Trophoblast cell (in vitro differentiated cells and primary cell): ENCODE results near the gene SPPL2B.
A peak's percentile ranks its signal among the peaks of the same experiment; 100 is the strongest.

Source experiments
- DNase-seq, 2 donors: peaks; one replicate each; pipeline ENCODE4 v3.0.0-alpha.2; 2016
- H2AFZ ChIP-seq: 2 replicates; pipeline ENCODE4 v1.6.1; 2013; ENCODE audit warnings: low read length, moderate library complexity, mild to moderate bottlenecking; ENCODE audit not compliant: insufficient read depth, poor library complexity
- H2AK5ac ChIP-seq: 2 replicates; pipeline ENCODE4 v1.6.1; 2013; ENCODE audit warnings: mild to moderate bottlenecking, low read length
- H2BK120ac ChIP-seq: 2 replicates; pipeline ENCODE4 v1.6.1; 2013; ENCODE audit warnings: low read length, mild to moderate bottlenecking, moderate library complexity; ENCODE audit not compliant: insufficient read depth, poor library complexity
- H2BK12ac ChIP-seq: 2 replicates; pipeline ENCODE4 v1.6.1; 2013; ENCODE audit warnings: mild to moderate bottlenecking, low read length, moderate library complexity
- H2BK5ac ChIP-seq: 2 replicates; pipeline ENCODE4 v1.6.1; 2013; ENCODE audit warnings: low read length, low read depth, moderate library complexity, mild to moderate bottlenecking; ENCODE audit not compliant: poor library complexity
- H3K14ac ChIP-seq: 2 replicates; pipeline ENCODE4 v1.6.1; 2013; ENCODE audit warnings: mild to moderate bottlenecking, low read length
- H3K18ac ChIP-seq: 2 replicates; pipeline ENCODE4 v1.6.1; 2013; ENCODE audit warnings: mild to moderate bottlenecking, low read length
- H3K23ac ChIP-seq: 2 replicates; pipeline ENCODE4 v1.6.1; 2013; ENCODE audit warnings: low read length
- H3K27ac ChIP-seq: 2 replicates; pipeline ENCODE4 v1.5.1; 2013; ENCODE audit warnings: low read depth, mild to moderate bottlenecking, inconsistent platforms, low read length, moderate library complexity
- H3K27me3 ChIP-seq: 2 replicates; pipeline ENCODE4 v1.6.1; 2013; ENCODE audit warnings: inconsistent platforms, mild to moderate bottlenecking, low read length, moderate library complexity; ENCODE audit not compliant: insufficient read depth
- H3K36me3 ChIP-seq, 2 experiments: 1 replicate in 1 of 2; 2 replicates in 1 of 2; pipeline ENCODE4 v1.6.1; 2013; ENCODE audit warnings: low read length in 2 of 2, mild to moderate bottlenecking in 2 of 2, moderate library complexity in 1 of 2; ENCODE audit not compliant: insufficient read depth in 2 of 2, control insufficient read depth in 1 of 2
- H3K4ac ChIP-seq: 2 replicates; pipeline ENCODE4 v1.6.1; 2013; ENCODE audit warnings: low read depth, mild to moderate bottlenecking, low read length, moderate library complexity
- H3K4me1 ChIP-seq, 2 experiments: 1 replicate in 1 of 2; 2 replicates in 1 of 2; pipeline ENCODE4 v1.6.1; 2013; ENCODE audit warnings: low read length in 2 of 2, mild to moderate bottlenecking in 2 of 2, moderate library complexity in 1 of 2; ENCODE audit not compliant: insufficient read depth in 2 of 2, control insufficient read depth in 1 of 2
- H3K4me2 ChIP-seq: 2 replicates; pipeline ENCODE4 v1.6.1; 2013; ENCODE audit warnings: inconsistent platforms, mild to moderate bottlenecking, low read length, moderate library complexity
- H3K4me3 ChIP-seq: 2 replicates; pipeline ENCODE4 v1.5.1; 2013; ENCODE audit warnings: mild to moderate bottlenecking, low read depth, low read length, inconsistent platforms
- H3K79me1 ChIP-seq: one replicate; pipeline ENCODE4 v1.6.1; 2013; ENCODE audit warnings: low read length
- H3K79me2 ChIP-seq: 2 replicates; pipeline ENCODE4 v1.6.1; 2013; ENCODE audit warnings: low read length, mild to moderate bottlenecking; ENCODE audit not compliant: control insufficient read depth, insufficient read depth, poor library complexity
- H3K9ac ChIP-seq: 2 replicates; pipeline ENCODE4 v1.6.1; 2013; ENCODE audit warnings: mild to moderate bottlenecking, low read length
- H3K9me3 ChIP-seq: 2 replicates; pipeline ENCODE4 v1.6.1; 2013; ENCODE audit warnings: low read depth, mild to moderate bottlenecking, control low read depth, inconsistent platforms, low read length; ENCODE audit not compliant: insufficient read depth
- H4K12ac ChIP-seq: 2 replicates; pipeline ENCODE4 v1.6.1; 2013; ENCODE audit warnings: low read depth, mild to moderate bottlenecking, low read length, moderate library complexity
- H4K8ac ChIP-seq: 2 replicates; pipeline ENCODE4 v1.6.1; 2013; ENCODE audit warnings: low read depth, mild to moderate bottlenecking, low read length, moderate library complexity
- H4K91ac ChIP-seq: one replicate; pipeline ENCODE4 v1.6.1; 2013; ENCODE audit warnings: low read depth, mild to moderate bottlenecking, low read length, moderate library complexity
- WGBS: extraction: QIAGEN DNeasy Blood & Tissue Kit; methylation state at CpG from one replicate; pipeline ENCODE4 v1.1.7; 2013; ENCODE audit warnings: missing lambda C conversion rate; ENCODE audit not compliant: insufficient read length, insufficient coverage; ENCODE audit errors: extremely low coverage; 5-methylcytosine and 5-hydroxymethylcytosine counted together

Gene SPPL2B

DNA sequence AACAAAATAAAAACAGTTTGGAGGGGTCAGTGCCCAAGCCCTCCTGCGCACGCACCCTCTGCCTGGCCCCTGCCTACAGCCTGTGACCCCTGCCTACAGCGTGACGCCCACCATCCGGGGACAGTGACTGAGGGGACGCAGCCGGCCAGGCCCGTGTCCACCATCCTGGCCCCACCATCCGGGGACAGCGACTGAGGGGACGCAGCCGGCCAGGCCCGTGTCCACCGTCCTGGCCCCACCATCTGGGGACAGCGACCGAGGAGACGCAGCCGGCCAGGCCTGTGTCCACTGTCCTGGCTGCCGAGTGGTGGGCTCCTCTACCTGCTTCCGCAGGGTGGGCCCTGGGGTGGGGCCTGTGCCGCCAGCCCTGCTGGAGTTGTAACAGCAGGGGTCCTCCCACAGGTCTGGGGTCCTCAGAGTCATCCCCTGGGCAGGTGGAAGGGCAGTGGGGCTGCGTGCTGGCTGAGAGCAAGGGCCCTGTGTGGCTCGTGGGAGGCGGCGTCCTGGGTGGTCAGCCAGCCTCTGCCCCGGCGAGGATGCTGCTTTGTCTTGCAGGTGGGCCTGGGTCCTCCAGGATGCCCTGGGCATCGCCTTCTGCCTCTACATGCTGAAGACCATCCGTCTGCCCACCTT is 14.3 kb downstream of the SPPL2B start:
- H3K79me1 ChIP-seq = peaks cover 12% of the 10 kb centered on the region
- H3K23ac ChIP-seq = no peak overlapping the region
- no peak overlapping the region for H3K4me3 ChIP-seq
- peaks cover 30 to 32% of the 10 kb centered on the region in 2 experiments for H3K36me3 ChIP-seq
- peak overlapping the region; percentile 37 for H4K8ac ChIP-seq
- H3K79me2 ChIP-seq = peaks cover 4% of the 10 kb centered on the region
- peak overlapping the region; percentile 84 for H4K91ac ChIP-seq
- H3K14ac ChIP-seq = peak overlapping the region; percentile 57
- no peaks in the 10 kb centered on the region for H3K9me3 ChIP-seq
- DNase-seq = no peak
- no peak overlapping the region for H3K9ac ChIP-seq
- peak overlapping the region; percentile 48 for H2BK120ac ChIP-seq
- no peak overlapping the region for H2AFZ ChIP-seq
- peak overlapping the region; percentile 92 for H2BK12ac ChIP-seq
- peak overlapping the region; percentile 67 for H2AK5ac ChIP-seq
- no peak overlapping the region for H4K12ac ChIP-seq
- H3K4me1 ChIP-seq = peaks cover 16 to 18% of the 10 kb centered on the region in 2 experiments
- H3K4me2 ChIP-seq = no peak overlapping the region
- H3K4ac ChIP-seq = peak overlapping the region; percentile 38
- no CpG with 5 or more reads among the region's 29 CpGs for WGBS
- H3K18ac ChIP-seq = peak overlapping the region; percentile 84
- no peak overlapping the region for H3K27ac ChIP-seq
- H3K27me3 ChIP-seq = no peaks in the 10 kb centered on the region
- peak overlapping the region; percentile 4 for H2BK5ac ChIP-seq

DNA sequence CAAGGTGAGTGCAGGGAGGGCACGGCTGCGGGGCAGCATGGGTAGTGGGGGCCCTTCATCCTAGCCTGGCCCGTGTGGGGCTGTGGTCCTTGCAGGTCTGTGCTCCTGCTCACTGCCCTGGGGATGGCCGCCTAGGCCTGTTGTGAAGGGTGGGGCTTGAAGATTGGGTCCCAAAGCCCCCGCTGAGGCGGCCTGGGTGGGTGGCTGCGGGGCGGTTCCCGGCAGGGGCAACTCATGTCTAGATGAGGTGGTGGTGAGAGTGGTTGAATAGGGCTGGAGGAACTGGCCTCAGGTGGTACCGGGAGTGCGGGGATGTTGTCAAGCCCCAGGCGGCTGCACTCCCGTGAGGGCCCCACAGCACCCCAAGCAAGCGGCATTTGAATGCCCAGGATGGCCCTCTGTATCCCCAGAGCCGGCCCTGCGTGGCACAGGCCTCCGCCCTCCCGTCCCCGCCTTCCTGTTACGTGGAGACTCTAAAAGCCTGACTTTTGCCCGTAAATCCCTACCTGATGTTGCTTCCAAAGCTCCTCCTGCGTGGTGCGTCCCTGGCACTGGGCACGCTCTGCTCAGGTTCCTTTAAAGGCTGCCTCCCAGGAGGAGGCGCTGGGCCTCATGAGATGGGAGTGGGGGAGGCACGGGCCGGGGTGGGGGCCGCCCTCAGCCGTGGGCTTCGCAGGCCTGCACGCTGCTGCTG is 15.0 kb downstream of the SPPL2B start:
- Histone ChIP-seq H4K91ac (peak overlapping the region; percentile 84), H3K4me1 (peaks cover 16 to 17% of the 10 kb centered on the region in 2 experiments), H2BK120ac (no peak overlapping the region), H3K36me3 (peaks cover 31 to 32% of the 10 kb centered on the region in 2 experiments), H3K4me3 (no peak overlapping the region), H3K23ac (no peak overlapping the region), H4K8ac (no peak overlapping the region), H3K27me3 (no peaks in the 10 kb centered on the region), H2AK5ac (peak overlapping the region; percentile 38), H3K79me1 (peaks cover 12% of the 10 kb centered on the region), H3K9me3 (no peaks in the 10 kb centered on the region), H2BK12ac (no peak overlapping the region), H3K4me2 (no peak overlapping the region), H3K79me2 (peaks cover 4% of the 10 kb centered on the region), H4K12ac (no peak overlapping the region), H2BK5ac (no peak overlapping the region), H2AFZ (no peak overlapping the region), H3K27ac (no peak overlapping the region), H3K9ac (no peak overlapping the region), H3K14ac (no peak overlapping the region), H3K4ac (no peak overlapping the region), H3K18ac (no peak overlapping the region)
- WGBS = no CpG with 5 or more reads among the region's 31 CpGs
- no peak for DNase-seq

- H2BK5ac ChIP-seq = no peak overlapping the region
- peaks cover 12% of the 10 kb centered on the region for H3K79me1 ChIP-seq
- no peak overlapping the region for H2BK12ac ChIP-seq
- no peak overlapping the region for H3K27ac ChIP-seq
- no peak overlapping the region for H2AFZ ChIP-seq
- H3K23ac ChIP-seq = no peak overlapping the region
- H3K9me3 ChIP-seq = no peaks in the 10 kb centered on the region
- no peak overlapping the region for H2AK5ac ChIP-seq
- no peak overlapping the region for H4K12ac ChIP-seq
- H3K9ac ChIP-seq = no peak overlapping the region
- WGBS = no CpG with 5 or more reads among the region's 24 CpGs
- H3K27me3 ChIP-seq = no peaks in the 10 kb centered on the region
- H4K91ac ChIP-seq = no peak overlapping the region
- H3K4me2 ChIP-seq = no peak overlapping the region
- no peak overlapping the region for H3K4ac ChIP-seq
- H3K4me3 ChIP-seq = no peak overlapping the region
- peaks cover 4% of the 10 kb centered on the region for H3K79me2 ChIP-seq
- H3K14ac ChIP-seq = no peak overlapping the region
- H2BK120ac ChIP-seq = no peak overlapping the region
- H4K8ac ChIP-seq = no peak overlapping the region
- H3K18ac ChIP-seq = no peak overlapping the region
- DNase-seq = no peak
- peaks cover 16 to 17% of the 10 kb centered on the region in 2 experiments for H3K4me1 ChIP-seq
- peaks cover 29% of the 10 kb centered on the region in 2 experiments for H3K36me3 ChIP-seq
These were observed 15.9 kb downstream of the SPPL2B start for GRCh38 chr19:2344381-2344870.

DNA sequence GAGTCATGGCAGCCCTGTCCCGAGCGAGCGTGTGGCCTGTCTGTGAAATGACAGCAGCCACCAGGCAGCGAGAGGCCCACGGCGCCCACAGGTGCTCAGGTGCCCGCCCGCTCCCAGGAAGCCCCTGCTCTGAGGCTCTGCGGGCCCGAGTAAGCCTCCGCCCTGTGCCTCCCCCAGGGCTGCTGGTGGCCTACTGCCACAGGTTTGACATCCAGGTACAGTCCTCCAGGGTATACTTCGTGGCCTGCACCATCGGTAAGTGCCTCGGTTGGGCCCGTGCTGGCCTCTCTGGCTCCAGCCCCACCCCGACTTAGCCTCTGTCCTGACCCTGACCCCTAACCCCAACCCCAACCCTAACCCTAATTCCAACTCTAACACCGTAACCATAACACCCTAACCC is 16.6 kb downstream of the SPPL2B start:
- H3K4ac ChIP-seq = no peak overlapping the region
- no peak overlapping the region for H3K27ac ChIP-seq
- H3K9me3 ChIP-seq = no peaks in the 10 kb centered on the region
- H2AK5ac ChIP-seq = no peak overlapping the region
- H3K9ac ChIP-seq = no peak overlapping the region
- no peak overlapping the region for H2BK120ac ChIP-seq
- WGBS = 100% methylated on average over 1 of the region's 17 CpGs
- H2BK12ac ChIP-seq = no peak overlapping the region
- H2AFZ ChIP-seq = no peak overlapping the region
- no peak overlapping the region for H3K18ac ChIP-seq
- no peak for DNase-seq
- H3K4me3 ChIP-seq = no peak overlapping the region
- no peak overlapping the region for H3K4me2 ChIP-seq
- H3K36me3 ChIP-seq = peaks cover 24 to 27% of the 10 kb centered on the region in 2 experiments
- peaks cover 4% of the 10 kb centered on the region for H3K79me2 ChIP-seq
- no peaks in the 10 kb centered on the region for H3K27me3 ChIP-seq
- no peak overlapping the region for H4K91ac ChIP-seq
- H2BK5ac ChIP-seq = no peak overlapping the region
- peaks cover 16 to 17% of the 10 kb centered on the region in 2 experiments for H3K4me1 ChIP-seq
- H4K12ac ChIP-seq = no peak overlapping the region
- no peak overlapping the region for H3K23ac ChIP-seq
- H3K14ac ChIP-seq = no peak overlapping the region
- no peak overlapping the region for H4K8ac ChIP-seq
- peaks cover 12% of the 10 kb centered on the region for H3K79me1 ChIP-seq
